T1000 (cell line): ENCODE measurements around the gene MEPE.

Source experiments
- DNase-seq: peaks from one replicate; lab custom pipeline; 2025; ENCODE audit warnings: mixed read lengths; lab: John Stamatoyannopoulos, UW

Gene MEPE

GRCh38 chr4:87832669-87833068, at the start of gene MEPE:
Gene MEPE (plus strand): TSS chr4:87832969. CDS start chr4:87834715, 1,746 bp downstream.
- no peak for DNase-seq

- DNase-seq = no peak
Measured at GRCh38 chr4:87783781-87784180, 49.0 kb upstream of the MEPE start.

- DNase-seq = no peak
Measured at GRCh38 chr4:87785731-87786509, 46.8 kb upstream of the MEPE start.

- no peak for DNase-seq
Measured at GRCh38 chr4:87799301-87800113, 33.3 kb upstream of the MEPE start, which contains the start of gene IBSP. Gene IBSP (plus strand): TSS chr4:87799554. CDS start chr4:87802362, 2,808 bp downstream.

- DNase-seq = no peak
Measured at GRCh38 chr4:87802858-87803257, 29.9 kb upstream of the MEPE start.

GRCh38 chr4:87803421-87803820, 29.3 kb upstream of the MEPE start:
- no peak for DNase-seq

- DNase-seq = no peak
Measured at GRCh38 chr4:87804871-87805270, 27.9 kb upstream of the MEPE start.

- no peak for DNase-seq
Measured at GRCh38 chr4:87805971-87806370, 26.8 kb upstream of the MEPE start.

GRCh38 chr4:87806520-87806919, 26.2 kb upstream of the MEPE start:
- no peak for DNase-seq

GRCh38 chr4:87807402-87807801, 25.4 kb upstream of the MEPE start:
- DNase-seq = no peak

GRCh38 chr4:87811977-87812376, 20.8 kb upstream of the MEPE start:
- DNase-seq = no peak

GRCh38 chr4:87819281-87819919, 13.4 kb upstream of the MEPE start:
- peak; percentile 72 for DNase-seq

GRCh38 chr4:87823200-87823599, 9.6 kb upstream of the MEPE start:
- no peak for DNase-seq

GRCh38 chr4:87823724-87824123, 9.0 kb upstream of the MEPE start:
- no peak for DNase-seq

GRCh38 chr4:87824352-87824751, 8.4 kb upstream of the MEPE start:
- no peak for DNase-seq

GRCh38 chr4:87834401-87834800, 1.6 kb downstream of the MEPE start:
- DNase-seq = no peak

GRCh38 chr4:87835197-87835596, 2.4 kb downstream of the MEPE start:
- no peak for DNase-seq

- DNase-seq = no peak
Measured at GRCh38 chr4:87835743-87836142, 3.0 kb downstream of the MEPE start.

- DNase-seq = no peak
Measured at GRCh38 chr4:87838205-87838604, 5.4 kb downstream of the MEPE start.

- DNase-seq = no peak
Measured at GRCh38 chr4:87838890-87839591, 6.3 kb downstream of the MEPE start.

GRCh38 chr4:87839592-87839946, 6.8 kb downstream of the MEPE start:
- DNase-seq = no peak

GRCh38 chr4:87840149-87840548, 7.4 kb downstream of the MEPE start:
- no peak for DNase-seq
